HFFc6 (cell line): Measurements from ENCODE around the gene PAQR9. TPM values are rescaled to one million over a fixed set of nuclear protein-coding genes. Genes with fewer than 3 reads are reported as not detected.
A peak's percentile ranks its signal among the peaks of the same experiment; 100 is the strongest.

Experiments
- DNase-seq: peaks from one replicate; pipeline ENCODE4 v3.0.0-alpha.2; 2018
- H3K27ac Mint-ChIP-seq: 2 replicates; pipeline ENCODE4 v1.8.0; 2020; ENCODE audit warnings: mild to moderate bottlenecking, mixed read lengths
- H3K27me3 Mint-ChIP-seq: 2 replicates; pipeline ENCODE4 v1.8.0; 2021; ENCODE audit warnings: mild to moderate bottlenecking, moderate library complexity, mixed read lengths; ENCODE audit not compliant: insufficient read depth
- H3K36me3 Mint-ChIP-seq: 2 replicates; pipeline ENCODE4 v1.8.0; 2021; ENCODE audit warnings: low read depth, mixed read lengths
- H3K4me1 Mint-ChIP-seq: 2 replicates; pipeline ENCODE4 v1.8.0; 2020; ENCODE audit warnings: low read depth, mixed read lengths
- H3K4me3 Mint-ChIP-seq: 2 replicates; pipeline ENCODE4 v1.8.0; 2020; ENCODE audit warnings: mild to moderate bottlenecking, moderate library complexity, mixed read lengths
- H3K9me3 Mint-ChIP-seq: 2 replicates; pipeline ENCODE4 v1.8.0; 2020; ENCODE audit warnings: mild to moderate bottlenecking, mixed read lengths
- total RNA-seq, 6 experiments: library from RNA; stranded (reverse); fragmentation: NEBNext Ultra II Directional; extraction: Animal tissue kit (Norgen Biotek cat#: 25700); gene quantifications; 2 replicates in 1 of 6; 3 replicates in 5 of 6; pipeline ENCODE4 v1.2.3, GENCODE V29; 2021
- TF ChIP-seq, protein P1 (sequence below): fragments of 200-600 bp; sonication (generic); IDR thresholded peaks from 2 replicates; pipeline ENCODE4 v1.5.0; 2021; ENCODE audit warnings: antibody characterized with exemption, mild to moderate bottlenecking

The PAQR9 gene
- total RNA-seq, 6 experiments from 2014 or later, result 0.11 to 0.30 (median 0.17) TPM; not detected in 2

- Mint-ChIP-seq H3K27me3 (peaks cover 6% of the 10 kb centered on the region), H3K36me3 (no peaks in the 10 kb centered on the region), H3K4me3 (no peak overlapping the region), H3K9me3 (no peaks in the 10 kb centered on the region), H3K4me1 (peaks cover 24% of the 10 kb centered on the region), H3K27ac (peak overlapping the region; percentile 50; the same call in 1 of the 2 replicates)
- DNase-seq, result peak; percentile 7
- TF ChIP-seq, protein P1, sequence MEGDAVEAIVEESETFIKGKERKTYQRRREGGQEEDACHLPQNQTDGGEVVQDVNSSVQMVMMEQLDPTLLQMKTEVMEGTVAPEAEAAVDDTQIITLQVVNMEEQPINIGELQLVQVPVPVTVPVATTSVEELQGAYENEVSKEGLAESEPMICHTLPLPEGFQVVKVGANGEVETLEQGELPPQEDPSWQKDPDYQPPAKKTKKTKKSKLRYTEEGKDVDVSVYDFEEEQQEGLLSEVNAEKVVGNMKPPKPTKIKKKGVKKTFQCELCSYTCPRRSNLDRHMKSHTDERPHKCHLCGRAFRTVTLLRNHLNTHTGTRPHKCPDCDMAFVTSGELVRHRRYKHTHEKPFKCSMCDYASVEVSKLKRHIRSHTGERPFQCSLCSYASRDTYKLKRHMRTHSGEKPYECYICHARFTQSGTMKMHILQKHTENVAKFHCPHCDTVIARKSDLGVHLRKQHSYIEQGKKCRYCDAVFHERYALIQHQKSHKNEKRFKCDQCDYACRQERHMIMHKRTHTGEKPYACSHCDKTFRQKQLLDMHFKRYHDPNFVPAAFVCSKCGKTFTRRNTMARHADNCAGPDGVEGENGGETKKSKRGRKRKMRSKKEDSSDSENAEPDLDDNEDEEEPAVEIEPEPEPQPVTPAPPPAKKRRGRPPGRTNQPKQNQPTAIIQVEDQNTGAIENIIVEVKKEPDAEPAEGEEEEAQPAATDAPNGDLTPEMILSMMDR, result no peak
Measured at GRCh38 chr3:142916605-142917004, 46.9 kb downstream of the PAQR9 start.

- TF ChIP-seq, protein P1, result no peak
Measured at GRCh38 chr3:142915636-142916035, 47.8 kb downstream of the PAQR9 start.

GRCh38 chr3:142914286-142914811 is 49.1 kb downstream of the PAQR9 start:
- no peak for DNase-seq
- peaks cover 10% of the 10 kb centered on the region for H3K27me3 Mint-ChIP-seq
- no peaks in the 10 kb centered on the region for H3K9me3 Mint-ChIP-seq
- H3K36me3 Mint-ChIP-seq, result no peaks in the 10 kb centered on the region
- H3K27ac Mint-ChIP-seq, result no peak overlapping the region
- TF ChIP-seq, protein P1, result no peak
- no peak overlapping the region for H3K4me3 Mint-ChIP-seq
- H3K4me1 Mint-ChIP-seq, result peaks cover 42% of the 10 kb centered on the region

More at GRCh38 chr3:142915636-142916035, 47.8 kb downstream of the PAQR9 start:
- Mint-ChIP-seq H3K27me3 (peaks cover 8% of the 10 kb centered on the region), H3K36me3 (no peaks in the 10 kb centered on the region), H3K4me1 (peaks cover 30% of the 10 kb centered on the region), H3K9me3 (no peaks in the 10 kb centered on the region), H3K4me3 (no peak overlapping the region), H3K27ac (no peak overlapping the region)
- no peak for DNase-seq

DNA sequence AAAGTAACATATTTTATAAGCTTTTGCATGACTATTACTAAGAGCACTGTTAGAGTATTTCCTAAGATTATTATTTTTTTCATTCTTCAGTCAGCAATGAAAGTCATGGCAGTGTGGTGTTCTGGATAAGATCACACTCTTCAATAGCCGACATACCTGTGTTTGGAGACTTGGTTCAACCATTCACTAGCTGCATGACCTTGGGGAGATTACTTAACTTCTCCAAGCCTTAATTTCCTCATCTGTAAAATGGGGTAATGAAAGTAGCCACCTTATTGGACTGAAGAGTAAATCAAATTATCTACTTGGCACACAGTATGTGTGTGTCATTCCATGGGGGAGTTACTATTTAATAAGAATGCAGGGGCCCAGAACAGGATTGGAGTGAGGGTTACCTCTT is 50.0 kb downstream of the PAQR9 start:
- TF ChIP-seq, protein P1, result no peak
- Mint-ChIP-seq H3K9me3 (no peaks in the 10 kb centered on the region), H3K27me3 (peaks cover 10% of the 10 kb centered on the region), H3K36me3 (no peaks in the 10 kb centered on the region), H3K4me3 (no peak overlapping the region), H3K27ac (no peak overlapping the region), H3K4me1 (peaks cover 48% of the 10 kb centered on the region)
- no peak for DNase-seq

GRCh38 chr3:142912402-142913172 is 50.9 kb downstream of the PAQR9 start:
- Mint-ChIP-seq H3K36me3 (no peaks in the 10 kb centered on the region), H3K27me3 (peaks cover 17% of the 10 kb centered on the region; the same call in 1 of the 2 replicates)
- no peak for DNase-seq

More at GRCh38 chr3:142912402-142913172, 50.9 kb downstream of the PAQR9 start:
- TF ChIP-seq, protein P1, result no peak
- no peak overlapping the region for H3K27ac Mint-ChIP-seq
- H3K4me1 Mint-ChIP-seq, result peaks cover 55% of the 10 kb centered on the region
- H3K9me3 Mint-ChIP-seq, result no peaks in the 10 kb centered on the region
- H3K4me3 Mint-ChIP-seq, result no peak overlapping the region

Other genes with a start within 250 kb of the PAQR9 start
- gene TRPC1, start 239.6 kb downstream of the PAQR9 start, total RNA-seq, result 10 to 100 TPM in 4 of 6 experiments, 1 to 10 TPM in 2; 8.9 to 14.6 (median 11.1) TPM
- gene PCOLCE2, start 74.6 kb downstream of the PAQR9 start, total RNA-seq, result 10 to 100 TPM in 4 of 6 experiments, 1 to 10 TPM in 1, under 1 TPM in 1; 0.74 to 17.3 (median 14.6) TPM
- 10 to 100 TPM; 55.3 to 71.4 (median 67.1) TPM for gene U2SURP, start 37.9 kb upstream of the PAQR9 start, total RNA-seq
- gene CHST2, start 156.1 kb upstream of the PAQR9 start, total RNA-seq, result 1 to 10 TPM; 2.6 to 4.3 (median 3.8) TPM